Fibroblast of villous mesenchyme (primary cell): Measurements from ENCODE around the gene PEX11G. TPM values are rescaled to one million over a fixed set of nuclear protein-coding genes. Genes with fewer than 3 reads are reported as not detected.
A peak's percentile ranks its signal among the peaks of the same experiment; 100 is the strongest.

Experiments used
- DNase-seq: peaks from one replicate; pipeline ENCODE4 v3.0.0-alpha.2; 2010; ENCODE audit warnings: low read depth
- H3K4me3 ChIP-seq: 2 replicates; pipeline ENCODE4 v1.5.1; 2011; ENCODE audit warnings: low read depth, mild to moderate bottlenecking, low read length
- CTCF ChIP-seq: IDR thresholded peaks from 2 replicates; pipeline ENCODE4 v1.5.1; 2012; ENCODE audit warnings: low read depth, mild to moderate bottlenecking, low read length; ENCODE audit not compliant: insufficient read depth
- total RNA-seq: library from RNA; depleted of rRNA; stranded (reverse); fragments of >200 nt; gene quantifications from 2 replicates; pipeline ENCODE4 v1.2.3, GENCODE V29; 2012

Gene PEX11G
- total RNA-seq, 1 donor = 2.6 TPM

GRCh38 chr19:7515110-7515644, 26.3 kb upstream of the PEX11G start:
- TF ChIP-seq CTCF = no peak
- peak overlapping the region; percentile 79 for H3K4me3 ChIP-seq
- DNase-seq = peak; percentile 90

GRCh38 chr19:7513809-7514642, 25.2 kb upstream of the PEX11G start:
- DNase-seq = no peak
- no peak overlapping the region for H3K4me3 ChIP-seq
- TF ChIP-seq CTCF = no peak

- H3K4me3 ChIP-seq = no peak overlapping the region
- no peak for TF ChIP-seq CTCF
- DNase-seq = peak; percentile 74
Measured at GRCh38 chr19:7512400-7512851, 23.6 kb upstream of the PEX11G start.

- H3K4me3 ChIP-seq = no peak overlapping the region
- TF ChIP-seq CTCF = no peak
- no peak for DNase-seq
Measured at GRCh38 chr19:7509625-7510024, 20.8 kb upstream of the PEX11G start.

- peak; percentile 85 for DNase-seq
- no peak for TF ChIP-seq CTCF
- no peak overlapping the region for H3K4me3 ChIP-seq
Measured at GRCh38 chr19:7507884-7508283, 19.0 kb upstream of the PEX11G start.

GRCh38 chr19:7506385-7507328, 17.8 kb upstream of the PEX11G start:
- H3K4me3 ChIP-seq = no peak overlapping the region
- peak; percentile 90 for DNase-seq
- TF ChIP-seq CTCF = no peak
